PC-9 (cell line): ENCODE results near the gene GJC1.

Source experiments
- EZH2 ChIP-seq: fragments of 200-600 bp; sonication (generic); IDR thresholded peaks from 2 replicates; pipeline ENCODE4 v1.8.0; 2017; ENCODE audit warnings: antibody characterized with exemption, low read depth
- TF ChIP-seq, protein P1 (sequence below): fragments of 200-600 bp; sonication (generic); conservative IDR thresholded peaks from 2 replicates; pipeline ENCODE4 v1.6.1; 2017; ENCODE audit warnings: mixed run types, antibody characterized with exemption, mild to moderate bottlenecking, moderate library complexity

GRCh38 chr17:44801880-44802279 is 28.2 kb downstream of the GJC1 start:
- TF ChIP-seq, protein P1, sequence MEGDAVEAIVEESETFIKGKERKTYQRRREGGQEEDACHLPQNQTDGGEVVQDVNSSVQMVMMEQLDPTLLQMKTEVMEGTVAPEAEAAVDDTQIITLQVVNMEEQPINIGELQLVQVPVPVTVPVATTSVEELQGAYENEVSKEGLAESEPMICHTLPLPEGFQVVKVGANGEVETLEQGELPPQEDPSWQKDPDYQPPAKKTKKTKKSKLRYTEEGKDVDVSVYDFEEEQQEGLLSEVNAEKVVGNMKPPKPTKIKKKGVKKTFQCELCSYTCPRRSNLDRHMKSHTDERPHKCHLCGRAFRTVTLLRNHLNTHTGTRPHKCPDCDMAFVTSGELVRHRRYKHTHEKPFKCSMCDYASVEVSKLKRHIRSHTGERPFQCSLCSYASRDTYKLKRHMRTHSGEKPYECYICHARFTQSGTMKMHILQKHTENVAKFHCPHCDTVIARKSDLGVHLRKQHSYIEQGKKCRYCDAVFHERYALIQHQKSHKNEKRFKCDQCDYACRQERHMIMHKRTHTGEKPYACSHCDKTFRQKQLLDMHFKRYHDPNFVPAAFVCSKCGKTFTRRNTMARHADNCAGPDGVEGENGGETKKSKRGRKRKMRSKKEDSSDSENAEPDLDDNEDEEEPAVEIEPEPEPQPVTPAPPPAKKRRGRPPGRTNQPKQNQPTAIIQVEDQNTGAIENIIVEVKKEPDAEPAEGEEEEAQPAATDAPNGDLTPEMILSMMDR: no peak
- TF ChIP-seq EZH2: no peak
